Measurements from ENCODE around the gene ZNF330. TPM values are rescaled to one million over a fixed set of nuclear protein-coding genes. Genes with fewer than 3 reads are reported as not detected.

The ZNF330 gene
- total RNA-seq, 1 donor from 2014 or later = 16.0 TPM

GRCh38 chr4:141283563-141283962, 62.9 kb downstream of the ZNF330 start:
- H3K36me3 ChIP-seq = no peaks in the 10 kb centered on the region
- no peaks in the 10 kb centered on the region for H3K9me3 ChIP-seq
- intact Hi-C loops (cut with DNase I) = no loop called here

More at GRCh38 chr4:141283563-141283962, 62.9 kb downstream of the ZNF330 start:
- H3K27ac ChIP-seq = no peak overlapping the region
- no peak for DNase-seq (ENCODE audit: extremely low spot score in 2 of 2)
- H3K27me3 ChIP-seq = no peaks in the 10 kb centered on the region
- H3K4me3 ChIP-seq = no peak overlapping the region
- no peaks in the 10 kb centered on the region for H3K4me1 ChIP-seq
- TF ChIP-seq POLR2A (IDR thresholded peaks at IDR 0.05) (no peak), POLR2AphosphoS5 (IDR thresholded peaks at IDR 0.05; ENCODE audit: insufficient read depth in 1 of 2, low read depth in 1 of 2) (no peak), CTCF (IDR thresholded peaks at IDR 0.05) (no peak)

Other genes with a start within 250 kb of the ZNF330 start
- 9.1 TPM for gene RNF150, start 87.4 kb upstream of the ZNF330 start, total RNA-seq

Measured in vagina (tissue), 2 donors.